ENCODE measurements around the gene PLRG1. TPM values are rescaled to one million over a fixed set of nuclear protein-coding genes. Genes with fewer than 3 reads are reported as not detected.

PLRG1 gene
- total RNA-seq, 4 donors from 2014 or later: 47.1 to 60.5 (median 49.2) TPM

GRCh38 chr4:154593868-154594267, 43.7 kb upstream of the PLRG1 start:
- Histone ChIP-seq H3K4me3 (no peak overlapping the region), H3K36me3 (no peaks in the 10 kb centered on the region), H3K27ac (no peak overlapping the region), H3K9me3 (no peaks in the 10 kb centered on the region), H3K4me1 (no peaks in the 10 kb centered on the region), H3K27me3 (peaks cover 0 to 16% (median 0%) of the 10 kb centered on the region in 4 donors)
- intact Hi-C loops (cut with DNase I): no loop called here
- WGBS, 2 donors: 60 to 66% methylated on average over 2 of the region's 2 CpGs
- DNase-seq: no peak
- no peak for TF ChIP-seq CTCF (IDR thresholded peaks at IDR 0.05)

- TF ChIP-seq CTCF (IDR thresholded peaks at IDR 0.05) (no peak), POLR2A (IDR thresholded peaks at IDR 0.05) (no peak)
- H3K36me3 ChIP-seq: no peaks in the 10 kb centered on the region
- DNase-seq: no peak
- 48 to 72% methylated on average over 3 of the region's 3 CpGs for WGBS, 2 donors
- no peaks in the 10 kb centered on the region for H3K9me3 ChIP-seq
- no peaks in the 10 kb centered on the region for H3K4me1 ChIP-seq
- H3K4me3 ChIP-seq: no peak overlapping the region
- peaks cover 0 to 19% (median 0%) of the 10 kb centered on the region in 4 donors for H3K27me3 ChIP-seq
- H3K27ac ChIP-seq: no peak overlapping the region
- intact Hi-C loops (cut with DNase I): no loop called here
These were observed 41.7 kb upstream of the PLRG1 start for GRCh38 chr4:154591890-154592289.

- no peak for DNase-seq
- WGBS, 2 donors: 50 to 65% methylated on average over 3 of the region's 3 CpGs
- H3K4me3 ChIP-seq: no peak within 1 kb of the TSS
These were observed 40.3 kb upstream of the PLRG1 start, which contains the start of gene FGA for GRCh38 chr4:154590329-154591006. TSS of gene FGA (minus strand) at chr4:154590742. CDS start at chr4:154590687, 55 bp downstream.

GRCh38 chr4:154589296-154590197, 39.3 kb upstream of the PLRG1 start:
- no peak for DNase-seq
- Histone ChIP-seq H3K4me1 (no peaks in the 10 kb centered on the region), H3K9me3 (no peaks in the 10 kb centered on the region), H3K36me3 (no peaks in the 10 kb centered on the region), H3K4me3 (no peak overlapping the region), H3K27me3 (peaks cover 0 to 19% (median 0%) of the 10 kb centered on the region in 4 donors), H3K27ac (no peak overlapping the region)
- no peak for TF ChIP-seq CTCF (IDR thresholded peaks at IDR 0.05)
- no peak for TF ChIP-seq POLR2A (IDR thresholded peaks at IDR 0.05)
- 56 to 69% methylated on average over 5 to 6 of the region's 7 CpGs for WGBS, 2 donors
- intact Hi-C loops (cut with DNase I): no loop called here

More at GRCh38 chr4:154590329-154591006, 40.3 kb upstream of the PLRG1 start, which contains the start of gene FGA:
- Histone ChIP-seq H3K9me3 (no peaks in the 10 kb centered on the region), H3K4me1 (no peaks in the 10 kb centered on the region), H3K36me3 (no peaks in the 10 kb centered on the region), H3K27me3 (peaks cover 0 to 19% (median 0%) of the 10 kb centered on the region in 4 donors), H3K27ac (no peak within 1 kb of the TSS)
- intact Hi-C loops (cut with DNase I): no loop called here
- no peak for TF ChIP-seq CTCF (IDR thresholded peaks at IDR 0.05)

GRCh38 chr4:154588198-154588597, 38.0 kb upstream of the PLRG1 start:
- no peak overlapping the region for H3K4me3 ChIP-seq
- H3K9me3 ChIP-seq: no peaks in the 10 kb centered on the region
- H3K27me3 ChIP-seq: peaks cover 0 to 19% (median 0%) of the 10 kb centered on the region in 4 donors
- TF ChIP-seq CTCF (IDR thresholded peaks at IDR 0.05) (no peak), POLR2A (IDR thresholded peaks at IDR 0.05) (no peak)
- 62 to 82% methylated on average over 2 of the region's 2 CpGs for WGBS, 2 donors
- no peaks in the 10 kb centered on the region for H3K4me1 ChIP-seq
- no peak overlapping the region for H3K27ac ChIP-seq
- H3K36me3 ChIP-seq: no peaks in the 10 kb centered on the region
- intact Hi-C loops (cut with DNase I): no loop called here
- DNase-seq: no peak

Measured in esophagus squamous epithelium (tissue), 5 donors.